Endothelial cell of hepatic sinusoid (primary cell): ENCODE measurements around the gene ACOT7.
"Not testable (repeated sequence)": the region's sequence is repeated elsewhere in the genome, so short reads cannot be mapped to it uniquely, and the experiment has no call there.

Source experiments
- in situ Hi-C: cut with HindIII; loops from 2 replicates; pipeline ENCODE4 v1.10.0; 2017; ENCODE audit warnings: low sequenced_read_pairs

The ACOT7 gene

GRCh38 chr1:6321205-6321604 is 72.4 kb downstream of the ACOT7 start:
- in situ Hi-C loops, result no loop called here

DNA sequence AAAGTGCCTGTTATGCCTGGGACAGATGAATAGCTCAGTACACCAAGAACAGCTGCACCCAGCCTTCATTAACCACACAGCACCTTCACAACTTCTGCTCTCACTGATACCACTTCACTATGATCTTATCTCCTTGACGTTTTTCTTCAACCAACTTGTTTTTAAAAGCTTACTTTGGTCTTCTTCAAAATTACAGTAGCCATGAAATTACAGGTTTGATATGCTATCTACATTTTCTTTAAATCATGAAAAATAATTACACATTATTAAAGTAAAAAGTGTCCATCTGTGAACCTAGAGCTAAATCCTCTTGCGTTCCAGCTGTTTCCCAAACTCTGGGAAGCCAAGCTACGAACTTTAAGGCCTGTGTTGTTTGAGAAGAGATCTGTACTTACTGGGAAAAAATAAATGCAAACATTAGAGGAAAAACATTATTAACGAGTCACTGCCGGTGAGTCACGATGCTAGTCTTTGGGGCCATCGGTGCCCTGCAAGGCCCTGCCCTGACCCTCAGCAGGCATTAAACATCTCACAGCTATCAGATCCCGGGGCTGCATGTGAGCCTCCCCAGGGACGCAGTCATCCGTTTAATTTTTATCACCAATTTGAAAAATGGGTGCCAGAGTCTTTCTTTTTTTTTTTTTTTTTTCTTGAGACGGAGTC is 76.3 kb downstream of the ACOT7 start:
- in situ Hi-C loops, result no loop called here

GRCh38 chr1:6316240-6317097 is 77.1 kb downstream of the ACOT7 start:
- in situ Hi-C loops, result no loop called here

- in situ Hi-C loops, result no loop called here
Observed at GRCh38 chr1:6314503-6314902, 79.1 kb downstream of the ACOT7 start.

DNA sequence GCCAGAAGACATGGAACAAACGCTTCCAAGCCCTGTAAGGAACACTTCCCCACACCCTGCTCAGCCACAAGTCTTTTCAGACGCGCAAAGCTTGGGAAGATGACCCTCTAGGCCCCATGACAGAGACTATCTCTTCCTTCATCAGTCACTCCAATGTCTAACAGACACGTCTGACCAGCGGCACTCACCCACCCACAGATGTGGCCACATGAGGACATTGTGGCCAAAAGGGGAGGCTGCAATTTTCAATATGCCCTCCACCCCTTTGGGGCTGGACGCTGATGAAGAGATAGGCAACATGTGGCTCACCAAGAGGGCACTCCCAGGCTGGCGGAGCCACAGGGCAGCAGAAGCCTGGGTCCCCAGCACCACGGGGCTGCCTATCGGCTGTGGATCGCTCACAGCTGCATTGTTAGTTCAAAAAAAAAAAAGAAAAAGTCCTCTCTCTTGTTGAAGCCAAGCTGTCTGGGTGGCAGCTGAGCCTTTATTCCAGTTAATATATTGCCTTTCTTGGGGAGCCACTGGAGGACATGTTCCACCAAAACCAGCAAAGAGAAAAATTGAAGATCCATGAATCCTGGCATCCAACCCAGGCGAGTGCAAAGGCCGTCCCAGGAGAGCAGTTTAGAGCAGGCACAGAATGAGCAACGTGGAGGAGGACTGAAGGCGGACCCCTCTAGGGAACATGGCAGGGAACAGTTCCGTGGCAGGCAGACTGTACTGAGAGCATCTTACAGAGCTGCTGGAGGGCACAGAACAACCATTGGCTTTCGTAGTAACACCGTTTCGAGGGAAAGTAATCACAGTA is 80.0 kb downstream of the ACOT7 start:
- in situ Hi-C loops, result no loop called here

GRCh38 chr1:6310116-6310848 is 83.3 kb downstream of the ACOT7 start:
- in situ Hi-C loops, result no loop called here

GRCh38 chr1:6309564-6309963 is 84.0 kb downstream of the ACOT7 start:
- in situ Hi-C loops, result no loop called here

DNA sequence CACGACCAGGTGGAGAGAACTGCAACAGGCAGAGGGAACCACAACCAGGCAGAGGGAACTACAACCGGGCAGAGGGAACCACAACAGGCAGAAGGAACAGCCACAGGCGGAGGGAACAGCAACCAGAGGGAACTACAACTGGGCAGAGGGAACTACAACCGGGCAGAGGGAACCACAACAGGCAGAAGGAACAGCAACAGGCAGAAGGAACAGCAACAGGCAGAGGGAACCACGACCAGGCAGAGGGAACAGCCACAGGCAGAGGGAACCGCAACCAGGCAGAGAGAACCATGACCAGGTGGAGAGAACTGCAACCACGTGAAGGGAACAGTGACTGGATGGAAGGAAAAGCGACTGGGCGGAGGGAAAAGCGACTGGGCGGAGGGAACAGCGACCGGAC is 85.1 kb downstream of the ACOT7 start:
- in situ Hi-C loops, result no loop called here

- in situ Hi-C loops, result not testable (repeated sequence)
Observed at GRCh38 chr1:6307682-6308081, 85.9 kb downstream of the ACOT7 start.

DNA sequence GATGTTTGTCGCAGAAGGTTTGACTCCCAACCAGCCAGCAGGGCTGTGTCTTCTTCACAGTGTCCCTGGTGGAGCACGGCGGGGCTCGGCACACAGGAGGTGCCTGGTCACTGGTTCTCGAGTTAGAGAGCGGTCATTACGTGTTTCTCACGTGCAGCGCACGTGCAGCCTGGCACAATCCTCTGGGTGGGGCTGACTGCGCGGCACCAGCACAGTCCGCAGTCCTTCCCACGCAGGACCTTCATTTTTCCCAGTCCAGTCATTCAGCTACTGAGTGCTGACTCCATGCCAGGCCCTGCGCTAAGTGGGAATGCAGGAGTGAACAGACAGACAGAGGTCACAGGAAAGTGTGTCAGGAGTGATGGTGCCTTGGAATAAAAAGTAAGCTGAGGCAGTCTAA is 86.5 kb downstream of the ACOT7 start:
- in situ Hi-C loops, result no loop called here

DNA sequence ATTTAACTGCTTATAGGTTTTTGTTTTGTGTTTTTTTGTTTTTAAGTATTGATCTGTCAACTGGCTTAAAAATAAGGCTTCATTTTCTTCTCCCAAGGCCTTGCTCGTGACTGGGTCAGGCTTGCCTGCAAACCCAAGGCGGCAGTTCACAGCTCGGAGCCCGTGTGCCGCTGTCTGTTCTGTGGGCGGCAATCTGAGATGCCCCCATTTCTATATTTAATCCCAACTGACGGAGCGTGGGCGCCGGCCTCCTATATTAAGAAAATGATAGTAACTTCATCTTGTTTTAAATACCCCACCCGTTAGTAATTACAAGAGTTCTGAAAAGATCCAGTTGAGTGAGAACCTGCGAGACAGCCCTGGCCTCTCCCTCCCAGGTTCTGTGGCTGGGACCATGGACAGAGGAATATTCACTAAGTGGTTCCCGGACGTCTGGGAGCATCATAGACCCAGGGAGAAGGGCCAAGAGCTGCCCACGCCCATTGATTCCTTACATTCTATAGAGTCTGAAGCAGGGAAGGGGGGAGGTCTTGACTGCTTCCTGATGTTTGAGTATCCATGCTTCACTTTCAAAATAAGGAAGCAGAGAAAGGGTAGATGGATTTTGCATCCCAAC is 90.1 kb downstream of the ACOT7 start:
- in situ Hi-C loops, result no loop called here

DNA sequence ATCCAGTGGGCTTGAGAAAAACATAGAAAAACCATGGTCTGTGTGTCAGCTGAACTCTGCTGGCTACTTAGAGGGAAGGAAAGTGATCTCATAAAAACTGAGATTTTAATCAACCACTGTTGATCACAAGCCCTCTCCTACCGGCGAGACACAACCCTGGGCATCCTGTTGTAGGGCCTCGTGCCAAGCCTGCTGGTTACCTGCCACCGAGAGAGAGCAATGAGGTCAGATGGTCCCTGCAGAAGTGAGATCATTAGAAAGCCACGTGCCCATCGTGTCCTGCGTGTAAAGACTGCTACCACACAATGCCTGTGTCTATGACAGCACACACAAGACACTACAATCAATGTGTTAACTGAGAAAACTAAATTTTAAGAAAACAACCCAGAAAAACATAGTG is 91.0 kb downstream of the ACOT7 start:
- in situ Hi-C loops, result no loop called here

- in situ Hi-C loops, result no loop called here
Observed at GRCh38 chr1:6301526-6301925, 92.0 kb downstream of the ACOT7 start.

- in situ Hi-C loops, result no loop called here
Observed at GRCh38 chr1:6300342-6301048, 93.1 kb downstream of the ACOT7 start.

DNA sequence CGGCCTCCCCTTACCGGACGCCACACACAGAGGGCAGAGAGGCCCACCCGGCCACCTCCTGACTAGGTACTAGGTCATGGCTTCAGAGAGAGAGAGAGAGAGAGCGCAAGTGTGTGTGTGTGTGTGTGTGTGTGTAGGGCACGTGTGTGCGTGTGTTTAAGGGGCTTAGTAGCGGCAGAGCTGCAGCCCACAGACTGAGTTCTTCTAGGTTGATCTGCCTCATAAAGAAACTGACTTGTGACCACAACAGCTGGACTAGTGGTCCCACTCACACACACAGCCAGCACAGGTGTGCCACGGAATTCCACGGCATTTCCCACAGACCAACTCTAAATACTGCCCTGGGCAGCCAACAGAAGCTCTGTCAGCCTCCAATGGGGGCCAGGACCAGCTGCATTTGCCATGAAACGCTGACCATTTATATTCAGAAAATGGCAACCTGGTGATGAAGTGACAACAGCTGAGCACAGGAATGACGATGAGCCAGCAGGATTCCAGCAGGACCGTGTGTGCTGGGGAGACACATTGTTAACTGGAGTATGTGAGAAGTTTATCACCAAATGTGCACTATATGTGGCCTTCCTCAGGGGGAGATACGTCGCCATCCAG is 93.9 kb downstream of the ACOT7 start:
- in situ Hi-C loops, result no loop called here

GRCh38 chr1:6298940-6299465 is 94.6 kb downstream of the ACOT7 start:
- in situ Hi-C loops, result no loop called here

GRCh38 chr1:6298530-6298929 is 95.0 kb downstream of the ACOT7 start:
- in situ Hi-C loops, result no loop called here

DNA sequence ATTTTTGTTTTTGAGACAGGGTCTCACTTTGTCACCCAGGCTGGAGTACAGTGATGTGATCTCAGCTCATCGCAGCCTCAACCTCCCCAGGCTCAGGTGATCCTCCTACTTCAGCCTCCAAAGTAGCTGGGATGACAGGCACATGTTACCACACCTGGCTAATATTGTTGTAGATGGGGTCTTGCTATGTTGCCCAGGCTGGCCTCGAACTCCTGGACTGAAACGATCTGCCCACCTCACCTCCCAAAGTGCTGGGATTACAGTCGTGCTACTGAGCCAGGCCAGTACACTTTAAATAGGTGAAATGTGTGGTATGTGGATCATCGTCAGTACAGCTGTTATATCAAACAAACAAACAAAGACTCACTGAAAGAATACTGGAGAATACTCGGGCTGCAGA is 97.7 kb downstream of the ACOT7 start:
- in situ Hi-C loops, result no loop called here

- in situ Hi-C loops, result no loop called here
Observed at GRCh38 chr1:6294890-6295556, 98.5 kb downstream of the ACOT7 start.
